ENCODE data around the gene ADCY5.

Gene ADCY5

GRCh38 chr3:123449102-123449996 is 459 bp upstream of the ADCY5 start:
- H3K4me3 ChIP-seq (replicated peaks; ENCODE audit: low read depth, low read length), result peak overlapping the region; percentile 38
- no peak for DNase-seq (ENCODE audit: extremely low read depth, low read depth)
- no peak for TF ChIP-seq CTCF (IDR thresholded peaks at IDR 0.05; ENCODE audit: low read depth, low read length, missing control alignments)

GRCh38 chr3:123447749-123448517 is 957 bp downstream of the ADCY5 start:
- TF ChIP-seq CTCF (IDR thresholded peaks at IDR 0.05; ENCODE audit: low read depth, low read length, missing control alignments), result no peak
- no peak for DNase-seq (ENCODE audit: extremely low read depth, low read depth)
- no peak overlapping the region for H3K4me3 ChIP-seq (replicated peaks; ENCODE audit: low read depth, low read length)

DNA sequence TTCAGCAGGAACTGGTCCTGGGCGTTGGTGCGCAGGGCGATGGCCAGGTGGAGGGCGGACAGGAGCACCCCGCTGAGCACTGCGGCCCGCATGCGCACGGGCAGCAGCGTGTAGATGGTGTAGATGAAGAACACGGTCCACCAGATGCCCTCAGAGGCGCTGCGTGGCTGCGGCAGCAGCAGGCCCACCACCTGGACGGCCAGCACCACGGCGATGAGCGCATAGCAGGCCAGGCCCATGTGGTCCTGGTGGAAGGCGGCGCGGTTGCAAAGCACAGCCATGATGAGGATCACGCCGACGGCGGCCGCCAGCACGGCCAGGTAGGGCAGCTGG is 1.5 kb downstream of the ADCY5 start:
- DNase-seq (ENCODE audit: extremely low read depth, low read depth), result no peak
- H3K4me3 ChIP-seq (replicated peaks; ENCODE audit: low read depth, low read length), result no peak overlapping the region
- TF ChIP-seq CTCF (IDR thresholded peaks at IDR 0.05; ENCODE audit: low read depth, low read length, missing control alignments), result no peak

DNA sequence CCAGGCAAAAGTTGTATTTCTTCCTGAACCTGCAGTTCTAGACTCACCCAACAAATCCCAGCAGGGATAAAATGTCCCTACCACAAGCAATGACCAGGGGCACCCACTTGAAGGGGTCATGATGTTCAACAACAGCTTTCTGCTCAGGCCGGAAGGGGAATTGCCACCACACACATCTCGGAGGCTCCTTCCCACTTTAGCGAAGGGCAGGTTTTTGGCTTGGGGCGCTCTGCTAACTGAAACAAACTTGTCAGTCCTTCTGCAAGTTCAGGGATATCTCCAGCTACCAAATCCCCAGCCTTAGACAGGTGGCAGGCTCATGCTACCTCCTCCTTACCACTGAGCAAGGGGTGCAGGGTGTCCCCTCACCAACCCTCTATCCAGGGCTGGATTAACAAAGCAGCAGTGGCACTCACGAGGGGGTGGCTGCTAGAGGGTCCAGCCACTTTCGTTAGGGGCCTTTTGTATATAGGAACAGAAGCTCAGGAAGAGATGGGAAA is 2.2 kb downstream of the ADCY5 start:
- DNase-seq (ENCODE audit: extremely low read depth, low read depth), result no peak
- no peak overlapping the region for H3K4me3 ChIP-seq (replicated peaks; ENCODE audit: low read depth, low read length)
- TF ChIP-seq CTCF (IDR thresholded peaks at IDR 0.05; ENCODE audit: low read depth, low read length, missing control alignments), result no peak

GRCh38 chr3:123446210-123446609 is 2.7 kb downstream of the ADCY5 start:
- no peak for TF ChIP-seq CTCF (IDR thresholded peaks at IDR 0.05; ENCODE audit: low read depth, low read length, missing control alignments)
- no peak overlapping the region for H3K4me3 ChIP-seq (replicated peaks; ENCODE audit: low read depth, low read length)
- no peak for DNase-seq (ENCODE audit: extremely low read depth, low read depth)

DNA sequence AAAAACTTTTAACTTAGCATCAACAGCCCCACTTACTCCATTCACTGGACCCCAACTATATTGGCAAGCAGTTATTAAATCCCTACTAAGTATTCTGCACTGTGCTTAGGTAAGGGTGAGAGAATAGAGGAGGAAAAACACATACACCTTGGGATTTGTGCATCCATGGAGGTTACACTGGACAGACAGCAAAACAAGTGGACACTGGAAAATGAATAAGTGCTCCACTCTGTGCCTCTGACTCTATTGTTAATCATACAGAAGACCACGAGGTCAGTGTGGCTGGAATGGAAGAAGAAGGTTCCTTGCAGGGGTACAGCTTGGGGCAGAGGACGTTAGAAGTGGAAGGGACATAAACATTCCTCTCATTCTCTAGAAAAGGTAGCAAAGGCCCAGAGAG is 3.2 kb downstream of the ADCY5 start:
- H3K4me3 ChIP-seq (replicated peaks; ENCODE audit: low read depth, low read length), result no peak overlapping the region
- no peak for TF ChIP-seq CTCF (IDR thresholded peaks at IDR 0.05; ENCODE audit: low read depth, low read length, missing control alignments)
- no peak for DNase-seq (ENCODE audit: extremely low read depth, low read depth)
